ENCODE results near the gene KIF3B. TPM values are rescaled to one million over a fixed set of nuclear protein-coding genes. Genes with fewer than 3 reads are reported as not detected.

The KIF3B gene
- total and polyA plus RNA-seq, 10 of the 15 experiments (the other 5 are each of a cell fraction or from before 2014, with no cell fraction given) = 7.4 to 37.3 (median 25.9) TPM

DNA sequence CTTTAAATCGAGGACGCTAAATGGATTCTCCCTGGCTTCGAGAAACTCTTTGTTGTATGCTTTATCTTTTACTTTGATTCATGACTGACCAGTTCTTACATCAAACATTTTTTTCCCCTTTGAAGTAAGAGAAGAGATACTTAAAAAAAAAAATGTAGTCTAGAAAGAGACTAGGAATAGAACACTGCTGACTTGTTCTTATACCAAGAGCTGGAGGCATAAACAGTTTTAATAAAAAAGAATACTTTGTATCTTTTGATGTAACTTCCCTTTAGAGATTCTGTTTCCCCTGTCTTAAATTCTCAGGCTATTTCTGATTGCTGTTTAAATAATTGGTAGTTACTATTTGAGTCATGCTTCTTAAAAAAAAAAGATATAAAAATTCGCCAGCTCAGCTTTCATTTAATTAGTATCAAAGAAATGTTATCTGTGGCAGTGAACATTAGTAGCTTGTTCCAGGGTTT is 85.5 kb downstream of the KIF3B start (continued):
- TF ChIP-seq CEBPB (IDR thresholded peaks at IDR 0.05; ENCODE audit: borderline replicate concordance in 1 of 2, low read depth in 2 of 2, low read length in 2 of 2) (0 out of 4 replicates have a peak, but pooled peaks of 1 of the 2 experiments have one; percentile 54), NR2C2 (IDR thresholded peaks at IDR 0.05; ENCODE audit: borderline replicate concordance, control insufficient read depth, insufficient read length, low read depth) (no peak), ATF7 (IDR thresholded peaks at IDR 0.05; ENCODE audit: low read depth) (0 out of 2 replicates have a peak, but pooled peaks have one; percentile 11), RCOR1 (conservative IDR thresholded peaks at IDR 0.05; ENCODE audit: low read depth, low read length) (no peak), MTA2 (IDR thresholded peaks at IDR 0.05; ENCODE audit: low read depth) (0 out of 2 replicates have a peak, but pooled peaks have one; percentile 14), NR2C1 (IDR thresholded peaks at IDR 0.05) (no peak), SPI1 (IDR thresholded peaks at IDR 0.05; ENCODE audit: borderline replicate concordance, insufficient read depth, low read depth, low read length) (no peak), BCL3 (IDR thresholded peaks at IDR 0.05; ENCODE audit: borderline replicate concordance, insufficient read depth, low read depth, low read length, poor library complexity, severe bottlenecking) (peak; percentile 11), TCF7 (IDR thresholded peaks at IDR 0.05; ENCODE audit: borderline replicate concordance) (peak; percentile 88), SMARCA5 (IDR thresholded peaks at IDR 0.05) (no peak), NFIC (IDR thresholded peaks at IDR 0.05; ENCODE audit: low read depth, low read length) (peak; percentile 69; the same call in 1 of the 2 replicates)
